GM23338 (cell line): ENCODE results near the gene SLC44A1.

Experiments
- EZH2 ChIP-seq: fragments of 200-600 bp; sonication (generic); IDR thresholded peaks from one replicate; pipeline ENCODE4 v1.8.0; 2017; ENCODE audit warnings: antibody characterized with exemption, mild to moderate bottlenecking, low read depth; ENCODE audit not compliant: unreplicated experiment
- EZH2phosphoT487 ChIP-seq: fragments of 200-600 bp; sonication (generic); IDR thresholded peaks from one replicate; pipeline ENCODE4 v1.8.1; 2018; ENCODE audit warnings: antibody characterized with exemption; ENCODE audit not compliant: unreplicated experiment
- JUNB ChIP-seq: IDR thresholded peaks from one replicate; pipeline ENCODE4 v1.6.1; 2016; ENCODE audit warnings: antibody characterized with exemption; ENCODE audit not compliant: unreplicated experiment
- NANOG ChIP-seq: IDR thresholded peaks from 2 replicates; pipeline ENCODE4 v1.6.1; 2016; ENCODE audit warnings: antibody characterized with exemption, borderline replicate concordance
- POLR2AphosphoS5 ChIP-seq: IDR thresholded peaks from 2 replicates; pipeline ENCODE4 v1.6.1; 2016; ENCODE audit warnings: antibody characterized with exemption, low read depth
- REST ChIP-seq: IDR thresholded peaks from one replicate; pipeline ENCODE4 v1.6.1; 2018; ENCODE audit warnings: antibody characterized with exemption; ENCODE audit not compliant: unreplicated experiment
- STAT1 ChIP-seq: IDR thresholded peaks from one replicate; pipeline ENCODE4 v1.6.1; 2016; ENCODE audit warnings: antibody characterized with exemption; ENCODE audit not compliant: unreplicated experiment
- TF ChIP-seq, protein P1 (sequence below), 2 experiments: fragments of 200-600 bp in 1 of 2; sonication (generic) in 1 of 2; conservative IDR thresholded peaks; 2 replicates each; pipeline versions ENCODE4 v1.5.1 to v1.6.1; 2016 to 2017; ENCODE audit warnings: antibody characterized with exemption in 2 of 2, low read depth in 2 of 2, mild to moderate bottlenecking in 2 of 2, moderate library complexity in 1 of 2

- TF ChIP-seq, protein P1, sequence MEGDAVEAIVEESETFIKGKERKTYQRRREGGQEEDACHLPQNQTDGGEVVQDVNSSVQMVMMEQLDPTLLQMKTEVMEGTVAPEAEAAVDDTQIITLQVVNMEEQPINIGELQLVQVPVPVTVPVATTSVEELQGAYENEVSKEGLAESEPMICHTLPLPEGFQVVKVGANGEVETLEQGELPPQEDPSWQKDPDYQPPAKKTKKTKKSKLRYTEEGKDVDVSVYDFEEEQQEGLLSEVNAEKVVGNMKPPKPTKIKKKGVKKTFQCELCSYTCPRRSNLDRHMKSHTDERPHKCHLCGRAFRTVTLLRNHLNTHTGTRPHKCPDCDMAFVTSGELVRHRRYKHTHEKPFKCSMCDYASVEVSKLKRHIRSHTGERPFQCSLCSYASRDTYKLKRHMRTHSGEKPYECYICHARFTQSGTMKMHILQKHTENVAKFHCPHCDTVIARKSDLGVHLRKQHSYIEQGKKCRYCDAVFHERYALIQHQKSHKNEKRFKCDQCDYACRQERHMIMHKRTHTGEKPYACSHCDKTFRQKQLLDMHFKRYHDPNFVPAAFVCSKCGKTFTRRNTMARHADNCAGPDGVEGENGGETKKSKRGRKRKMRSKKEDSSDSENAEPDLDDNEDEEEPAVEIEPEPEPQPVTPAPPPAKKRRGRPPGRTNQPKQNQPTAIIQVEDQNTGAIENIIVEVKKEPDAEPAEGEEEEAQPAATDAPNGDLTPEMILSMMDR (conservative IDR thresholded peaks at IDR 0.05; ENCODE audit: low read depth in 2 of 2) = no peak
- TF ChIP-seq EZH2phosphoT487 (no peak), POLR2AphosphoS5 (no peak), EZH2 (no peak), STAT1 (no peak), REST (no peak), JUNB (no peak), NANOG (no peak)
Measured at GRCh38 chr9:105443121-105443520, 198.7 kb downstream of the SLC44A1 start.
